ENCODE results near the gene RPS16. TPM values are rescaled to one million over a fixed set of nuclear protein-coding genes. Genes with fewer than 3 reads are reported as not detected.

RPS16 gene
- total RNA-seq, 1 donor from 2014 or later, result 1,721 TPM

- H3K27me3 ChIP-seq (ENCODE audit: control insufficient read depth, insufficient read depth, low read length), result no peaks in the 10 kb centered on the region
- TF ChIP-seq CTCF (IDR thresholded peaks at IDR 0.05; ENCODE audit: insufficient read depth, low read length, poor library complexity, severe bottlenecking), result no peak
- no peak for DNase-seq (ENCODE audit: low read depth)
- no peak overlapping the region for H3K4me3 ChIP-seq (ENCODE audit: low read depth, low read length)
- H3K36me3 ChIP-seq (ENCODE audit: control insufficient read depth, insufficient read depth, low read length), result peaks cover 3% of the 10 kb centered on the region
Measured at GRCh38 chr19:39426170-39426569, 9.6 kb downstream of the RPS16 start.

- TF ChIP-seq CTCF (IDR thresholded peaks at IDR 0.05; ENCODE audit: insufficient read depth, low read length, poor library complexity, severe bottlenecking), result no peak
- H3K4me3 ChIP-seq (ENCODE audit: low read depth, low read length), result no peak overlapping the region
- no peaks in the 10 kb centered on the region for H3K27me3 ChIP-seq (ENCODE audit: control insufficient read depth, insufficient read depth, low read length)
- peaks cover 3% of the 10 kb centered on the region for H3K36me3 ChIP-seq (ENCODE audit: control insufficient read depth, insufficient read depth, low read length)
- DNase-seq (ENCODE audit: low read depth), result no peak
Measured at GRCh38 chr19:39425744-39426143, 10.0 kb downstream of the RPS16 start.

- no peak for DNase-seq (ENCODE audit: low read depth)
- no peak for TF ChIP-seq CTCF (IDR thresholded peaks at IDR 0.05; ENCODE audit: insufficient read depth, low read length, poor library complexity, severe bottlenecking)
- no peak overlapping the region for H3K4me3 ChIP-seq (ENCODE audit: low read depth, low read length)
Measured at GRCh38 chr19:39424934-39425333, 10.8 kb downstream of the RPS16 start.

GRCh38 chr19:39423258-39424086 is 12.3 kb downstream of the RPS16 start:
- TF ChIP-seq CTCF (IDR thresholded peaks at IDR 0.05; ENCODE audit: insufficient read depth, low read length, poor library complexity, severe bottlenecking), result no peak
- no peak overlapping the region for H3K4me3 ChIP-seq (ENCODE audit: low read depth, low read length)
- H3K36me3 ChIP-seq (ENCODE audit: control insufficient read depth, insufficient read depth, low read length), result peaks cover 8% of the 10 kb centered on the region
- no peaks in the 10 kb centered on the region for H3K27me3 ChIP-seq (ENCODE audit: control insufficient read depth, insufficient read depth, low read length)
- no peak for DNase-seq (ENCODE audit: low read depth)

More at GRCh38 chr19:39424934-39425333, 10.8 kb downstream of the RPS16 start:
- Histone ChIP-seq H3K36me3 (ENCODE audit: control insufficient read depth, insufficient read depth, low read length) (peaks cover 3% of the 10 kb centered on the region), H3K27me3 (ENCODE audit: control insufficient read depth, insufficient read depth, low read length) (no peaks in the 10 kb centered on the region)

- DNase-seq (ENCODE audit: low read depth), result no peak
- Histone ChIP-seq H3K36me3 (ENCODE audit: control insufficient read depth, insufficient read depth, low read length) (peaks cover 10% of the 10 kb centered on the region), H3K27me3 (ENCODE audit: control insufficient read depth, insufficient read depth, low read length) (no peaks in the 10 kb centered on the region), H3K4me3 (ENCODE audit: low read depth, low read length) (no peak overlapping the region)
- no peak for TF ChIP-seq CTCF (IDR thresholded peaks at IDR 0.05; ENCODE audit: insufficient read depth, low read length, poor library complexity, severe bottlenecking)
Measured at GRCh38 chr19:39422020-39422419, 13.7 kb downstream of the RPS16 start.

GRCh38 chr19:39420769-39421168 is 15.0 kb downstream of the RPS16 start:
- no peak for DNase-seq (ENCODE audit: low read depth)
- Histone ChIP-seq H3K4me3 (ENCODE audit: low read depth, low read length) (no peak overlapping the region), H3K36me3 (ENCODE audit: control insufficient read depth, insufficient read depth, low read length) (peaks cover 10% of the 10 kb centered on the region), H3K27me3 (ENCODE audit: control insufficient read depth, insufficient read depth, low read length) (no peaks in the 10 kb centered on the region)
- no peak for TF ChIP-seq CTCF (IDR thresholded peaks at IDR 0.05; ENCODE audit: insufficient read depth, low read length, poor library complexity, severe bottlenecking)

Data from kidney epithelial cell (primary cell).